NCI-H69 (cell line): ENCODE measurements around the gene GLE1.
"Not testable (repeated sequence)": the region's sequence is repeated elsewhere in the genome, so short reads cannot be mapped to it uniquely, and the experiment has no call there.

Source experiments
- DNase-seq: peaks from one replicate; lab custom pipeline; 2025; lab: John Stamatoyannopoulos, UW

The GLE1 gene

GRCh38 chr9:128552744-128553440 lies 48.4 kb downstream of the GLE1 start:
- peak; percentile 87 for DNase-seq

- DNase-seq, result peak; percentile 22
These were observed 49.2 kb downstream of the GLE1 start for GRCh38 chr9:128553728-128554127.

GRCh38 chr9:128554155-128554862 lies 49.8 kb downstream of the GLE1 start:
- DNase-seq, result no peak

GRCh38 chr9:128555180-128555721 lies 50.7 kb downstream of the GLE1 start:
- no peak for DNase-seq

- DNase-seq, result no peak
These were observed 51.8 kb downstream of the GLE1 start for GRCh38 chr9:128556276-128556675.

GRCh38 chr9:128556926-128557634 lies 52.6 kb downstream of the GLE1 start:
- DNase-seq, result no peak

GRCh38 chr9:128558431-128559310 lies 54.2 kb downstream of the GLE1 start:
- DNase-seq, result peak; percentile 73

GRCh38 chr9:128565578-128565977 lies 61.1 kb downstream of the GLE1 start:
- no peak for DNase-seq

- DNase-seq, result peak; percentile 14
These were observed 64.1 kb downstream of the GLE1 start for GRCh38 chr9:128568470-128569078.

- peak; percentile 54 for DNase-seq
These were observed 71.0 kb downstream of the GLE1 start for GRCh38 chr9:128575469-128575868.

- DNase-seq, result no peak
These were observed 71.4 kb downstream of the GLE1 start for GRCh38 chr9:128575916-128576315.

- no peak for DNase-seq
These were observed 72.7 kb downstream of the GLE1 start for GRCh38 chr9:128577206-128577605.

GRCh38 chr9:128579194-128579593 lies 74.7 kb downstream of the GLE1 start:
- no peak for DNase-seq

GRCh38 chr9:128580731-128581130 lies 76.2 kb downstream of the GLE1 start:
- DNase-seq, result no peak

GRCh38 chr9:128585155-128585554 lies 80.6 kb downstream of the GLE1 start:
- not testable (repeated sequence) for DNase-seq

- DNase-seq, result not testable (repeated sequence)
These were observed 82.4 kb downstream of the GLE1 start for GRCh38 chr9:128586934-128587333.

- no peak for DNase-seq
These were observed 82.9 kb downstream of the GLE1 start for GRCh38 chr9:128587453-128587852.

- no peak for DNase-seq
These were observed 84.2 kb downstream of the GLE1 start for GRCh38 chr9:128588581-128589233.
